GM10847 (cell line): ENCODE results near the gene GLOD5.
A peak's percentile ranks its signal among the peaks of the same experiment; 100 is the strongest.

Experiments used
- POLR2A ChIP-seq: IDR thresholded peaks from 2 replicates; pipeline ENCODE4 v1.6.1; 2011; ENCODE audit not compliant: insufficient read length; ENCODE audit errors: extremely low read depth

The GLOD5 gene

GRCh38 chrX:48761674-48762471 is at the start of gene GLOD5:
Gene GLOD5, plus strand, starts transcription at chrX:48761747. Its CDS starts 44 bp downstream, at chrX:48761791.
- no peak for TF ChIP-seq POLR2A

DNA sequence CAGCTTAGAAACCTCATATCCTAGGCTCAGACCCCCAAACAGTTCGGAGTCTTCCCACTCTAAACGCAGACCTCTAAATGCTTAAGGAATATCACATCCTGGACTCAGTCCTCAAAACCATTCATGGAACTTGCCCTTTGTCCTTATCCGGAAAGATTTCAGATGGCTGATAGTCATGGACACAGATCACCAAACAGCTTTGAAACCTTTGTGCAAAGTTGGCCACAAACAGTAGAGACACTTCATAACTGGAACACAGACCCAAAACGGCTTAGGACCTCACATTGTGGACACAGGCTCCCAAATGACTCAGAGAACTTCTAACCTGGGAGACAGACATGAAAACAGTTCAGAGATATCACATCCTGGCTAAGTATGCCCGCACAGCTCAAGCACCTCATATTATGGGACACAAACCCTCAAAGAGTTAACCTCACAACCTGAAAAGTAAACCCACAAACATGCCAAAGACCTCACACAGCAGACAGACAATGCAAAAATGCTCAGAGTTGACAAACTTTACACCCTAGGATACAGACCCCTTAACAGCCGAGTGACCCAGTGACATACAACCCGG is 49.5 kb upstream of the GLOD5 start:
- TF ChIP-seq POLR2A = no peak

- no peak for TF ChIP-seq POLR2A
Measured at GRCh38 chrX:48713847-48714246, 47.7 kb upstream of the GLOD5 start.

GRCh38 chrX:48714573-48714972 is 47.0 kb upstream of the GLOD5 start:
- no peak for TF ChIP-seq POLR2A

DNA sequence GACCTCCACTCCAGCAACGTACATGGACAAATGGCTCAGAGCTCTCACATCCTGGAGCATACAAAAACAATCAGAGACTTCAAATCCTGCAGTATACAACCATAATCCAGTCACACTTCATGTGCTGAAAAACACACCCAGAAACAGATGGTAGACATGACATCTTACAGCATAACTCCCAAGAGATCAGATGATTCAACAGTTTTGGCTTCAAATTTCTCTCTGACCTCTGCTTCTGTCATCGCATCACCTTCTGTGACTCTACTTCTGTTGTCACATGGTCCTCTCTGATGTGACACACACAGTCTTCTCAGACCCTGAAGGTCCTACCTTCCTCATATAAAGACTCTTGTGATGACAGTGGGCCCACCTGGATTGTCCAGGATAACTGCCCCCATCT is 46.5 kb upstream of the GLOD5 start:
- TF ChIP-seq POLR2A = no peak

- no peak for TF ChIP-seq POLR2A
Measured at GRCh38 chrX:48715876-48716502, 45.6 kb upstream of the GLOD5 start.

- TF ChIP-seq POLR2A = no peak
Measured at GRCh38 chrX:48719958-48720357, 41.6 kb upstream of the GLOD5 start.

- no peak for TF ChIP-seq POLR2A
Measured at GRCh38 chrX:48720577-48721250, 40.8 kb upstream of the GLOD5 start.

GRCh38 chrX:48721916-48722315 is 39.6 kb upstream of the GLOD5 start:
- no peak for TF ChIP-seq POLR2A

DNA sequence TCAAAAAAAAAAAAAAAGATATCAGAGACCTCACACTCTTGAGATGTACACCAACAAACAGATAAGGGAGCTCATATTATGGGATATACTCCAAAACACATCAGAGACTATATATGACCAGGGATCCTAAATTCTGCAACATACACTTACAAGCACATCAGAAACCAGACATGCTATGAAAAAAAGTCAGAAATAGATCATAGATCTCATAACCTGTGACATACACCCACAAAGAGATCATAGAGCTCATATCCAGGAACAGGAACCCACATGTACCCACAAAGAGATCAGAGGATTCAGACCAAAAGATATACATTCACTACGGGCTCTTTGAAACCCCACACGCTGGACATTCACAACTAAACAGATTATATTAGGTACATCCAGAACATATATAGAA is 35.0 kb upstream of the GLOD5 start:
- TF ChIP-seq POLR2A = no peak

- no peak for TF ChIP-seq POLR2A
Measured at GRCh38 chrX:48728653-48729052, 32.9 kb upstream of the GLOD5 start.

DNA sequence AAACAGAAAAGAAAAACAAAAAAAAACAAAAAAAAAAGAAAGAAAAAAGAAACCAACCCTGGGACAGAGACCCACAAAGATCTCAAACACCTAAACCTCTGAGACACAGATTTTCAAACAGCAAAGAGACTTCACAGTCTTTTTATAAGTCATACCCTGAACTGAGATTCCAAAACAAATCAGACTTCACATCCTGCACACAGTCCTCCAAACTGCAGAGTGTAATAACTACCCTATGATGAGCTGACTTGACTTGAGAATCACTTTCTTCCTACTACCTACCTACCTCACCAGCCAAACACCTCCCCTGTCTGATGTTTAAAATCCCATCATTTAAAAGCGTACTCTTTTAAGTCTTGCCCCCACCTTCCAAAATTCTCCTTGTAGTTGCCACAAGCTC is 25.2 kb upstream of the GLOD5 start:
- TF ChIP-seq POLR2A = no peak

- TF ChIP-seq POLR2A = no peak
Measured at GRCh38 chrX:48736878-48737212, 24.7 kb upstream of the GLOD5 start.

DNA sequence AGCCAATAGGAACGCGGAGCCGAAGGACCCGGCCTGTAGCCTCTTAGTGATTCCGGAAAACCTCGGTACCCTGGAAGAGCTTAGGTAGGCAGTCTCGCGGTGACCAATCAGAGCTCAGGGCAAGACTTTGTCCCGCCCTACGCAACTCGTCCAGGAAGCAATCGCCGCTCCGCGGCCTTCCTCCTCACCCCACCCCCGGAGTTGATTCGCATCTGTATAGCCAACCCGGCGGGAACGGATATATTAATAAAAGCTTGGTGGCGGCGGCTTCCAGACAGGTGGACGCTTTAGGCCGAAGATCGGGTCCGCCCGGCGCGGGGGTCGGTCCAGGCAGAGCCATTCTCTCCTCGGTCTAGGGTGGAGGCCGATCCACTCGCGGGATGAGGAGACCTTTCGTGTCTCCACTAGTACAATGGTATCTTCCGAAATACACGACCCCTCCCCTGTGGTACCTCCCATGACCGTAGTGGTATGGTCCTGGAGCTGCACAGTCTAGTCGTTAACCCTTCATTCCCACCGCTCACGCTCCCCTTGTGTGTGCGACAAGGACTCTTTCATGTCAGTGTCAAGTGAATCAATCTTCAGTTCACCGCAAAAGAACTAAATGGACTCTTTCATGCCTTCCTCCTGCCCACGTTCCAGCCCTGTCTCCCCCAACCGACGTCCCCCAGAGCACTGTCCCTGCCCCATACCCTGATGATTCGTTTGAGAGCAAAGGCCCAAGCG is 24.2 kb upstream of the GLOD5 start:
- peak; percentile 27 for TF ChIP-seq POLR2A

- no peak for TF ChIP-seq POLR2A
Measured at GRCh38 chrX:48737940-48738339, 23.6 kb upstream of the GLOD5 start.
